ENCODE measurements around the gene DLGAP1. TPM values are rescaled to one million over a fixed set of nuclear protein-coding genes. Genes with fewer than 3 reads are reported as not detected.

DLGAP1 gene
- total RNA-seq, 1 experiment from 2014 or later, result 23.2 TPM

GRCh38 chr18:3804336-3804735 lies 650.8 kb downstream of the DLGAP1 start:
- no peaks in the 10 kb centered on the region for H3K23me2 ChIP-seq (ENCODE audit: insufficient read length, low read depth, low read length, poor library complexity, severe bottlenecking)
- H3K9me3 ChIP-seq (ENCODE audit: control insufficient read depth, low read depth, low read length), result no peaks in the 10 kb centered on the region
- Mint-ChIP-seq H3K36me3 (ENCODE audit: insufficient read depth in 1 of 3, low read depth in 3 of 3) (no peaks in the 10 kb centered on the region), H3K27me3 (ENCODE audit: low read depth) (no peaks in the 10 kb centered on the region), H3K27ac (no peak overlapping the region), H3K9me3 (no peaks in the 10 kb centered on the region), H3K4me3 (no peak overlapping the region), H3K4me1 (peaks cover 5 to 8% of the 10 kb centered on the region in 2 experiments; a peak in 2 of 4 replicates)
- H3K79me2 ChIP-seq (ENCODE audit: insufficient read depth, low read length), result no peaks in the 10 kb centered on the region
- no peak overlapping the region for H2AFZ ChIP-seq (ENCODE audit: low read length)
- no peak for TF ChIP-seq CTCF (conservative IDR thresholded peaks at IDR 0.05)
- H2BK15ac ChIP-seq (ENCODE audit: low read depth, low read length), result no peak overlapping the region
- DNase-seq, result no peak
- no peak overlapping the region for H3K14ac ChIP-seq (ENCODE audit: insufficient read depth, low read length)
- H4K5ac ChIP-seq (ENCODE audit: insufficient read length, low read depth, low read length), result no peak overlapping the region
- H4K91ac ChIP-seq (ENCODE audit: insufficient read length, low read depth, low read length), result no peak overlapping the region
- H4K20me1 ChIP-seq (ENCODE audit: control insufficient read depth, insufficient read depth, insufficient read length), result no peaks in the 10 kb centered on the region
- no peak overlapping the region for H3T11ph ChIP-seq (ENCODE audit: low read length)
- no peak overlapping the region for H3K56ac ChIP-seq (ENCODE audit: insufficient read length, low read depth, low read length)
- no peak overlapping the region for H3K4ac ChIP-seq (ENCODE audit: low read depth, low read length)
- no peak overlapping the region for H3K27ac ChIP-seq (ENCODE audit: insufficient read length, low read depth, low read length)
- H3K18ac ChIP-seq (ENCODE audit: insufficient read length, low read depth, low read length), result no peak overlapping the region
- no peak overlapping the region for H2BK5ac ChIP-seq (ENCODE audit: insufficient read length, low read length)
- peaks cover 5% of the 10 kb centered on the region; the same call in 1 of the 2 replicates for H3K4me1 ChIP-seq (ENCODE audit: insufficient read depth, low read length)
- H3K79me1 ChIP-seq (ENCODE audit: insufficient read depth, low read depth, low read length, poor library complexity, severe bottlenecking), result no peaks in the 10 kb centered on the region
- H2BK20ac ChIP-seq (ENCODE audit: low read depth, low read length, poor library complexity, severe bottlenecking), result no peak overlapping the region
- no peak overlapping the region for H2BK12ac ChIP-seq (ENCODE audit: insufficient read length, low read depth, low read length)
- H3K9ac ChIP-seq (ENCODE audit: extremely low read depth, insufficient read length, low read length), result no peak overlapping the region
- H3K23ac ChIP-seq (ENCODE audit: insufficient read length, low read depth, low read length), result no peak overlapping the region
- H4K8ac ChIP-seq (replicated peaks; ENCODE audit: insufficient read length, low read depth, low read length), result no peak overlapping the region
- H3K4me2 ChIP-seq (ENCODE audit: insufficient read depth, insufficient read length, low read length), result no peak overlapping the region
- no peak overlapping the region for H2BK120ac ChIP-seq (ENCODE audit: low read depth, low read length, poor library complexity, severe bottlenecking)
- WGBS (ENCODE audit: extremely low coverage, insufficient read length, low lambda C conversion rate), result no CpG with 5 or more reads among the region's 4 CpGs
- no peaks in the 10 kb centered on the region for H3K27me3 ChIP-seq (ENCODE audit: insufficient read depth, low read length)
- H2AK5ac ChIP-seq (ENCODE audit: insufficient read length, low read length), result no peak overlapping the region
